Smooth muscle cell (in vitro differentiated cells): Measurements from ENCODE around the gene KCNQ5. TPM values are rescaled to one million over a fixed set of nuclear protein-coding genes. Genes with fewer than 3 reads are reported as not detected.

ENCODE experiments used
- DNase-seq: peaks from one replicate; lab custom pipeline; 2025; ENCODE audit not compliant: unreplicated experiment; lab: John Stamatoyannopoulos, UW
- H2AFZ ChIP-seq: fragments of 200-600 bp; sonication (generic); 2 replicates; pipeline ENCODE4 v1.6.0; 2016; ENCODE audit warnings: antibody characterized with exemption, low read depth, mild to moderate bottlenecking
- H3F3A ChIP-seq: fragments of 200-600 bp; sonication (generic); 2 replicates; pipeline ENCODE4 v1.6.0; 2017; ENCODE audit warnings: antibody characterized with exemption, low read depth
- H3K27ac ChIP-seq: fragments of 200-600 bp; sonication (generic); 2 replicates; pipeline ENCODE4 v1.5.1; 2016; ENCODE audit warnings: low read depth, mild to moderate bottlenecking
- H3K27me3 ChIP-seq: fragments of 200-600 bp; sonication (generic); 2 replicates; pipeline ENCODE4 v1.6.1; 2016; ENCODE audit warnings: low read depth, mild to moderate bottlenecking
- H3K36me3 ChIP-seq: fragments of 200-600 bp; sonication (generic); 2 replicates; pipeline ENCODE4 v1.5.1; 2016; ENCODE audit warnings: low read depth
- H3K4me1 ChIP-seq: fragments of 200-600 bp; sonication (generic); 2 replicates; pipeline ENCODE4 v1.5.1; 2016; ENCODE audit warnings: low read depth
- H3K4me2 ChIP-seq: fragments of 200-600 bp; sonication (generic); 2 replicates; pipeline ENCODE4 v1.6.0; 2016; ENCODE audit warnings: mild to moderate bottlenecking
- H3K4me3 ChIP-seq: fragments of 200-600 bp; sonication (generic); 2 replicates; pipeline ENCODE4 v1.5.1; 2016; ENCODE audit warnings: mild to moderate bottlenecking
- H3K79me2 ChIP-seq: fragments of 200-600 bp; sonication (generic); 2 replicates; pipeline ENCODE4 v1.6.0; 2016; ENCODE audit warnings: low read depth, mild to moderate bottlenecking
- H3K9ac ChIP-seq: fragments of 200-600 bp; sonication (generic); 2 replicates; pipeline ENCODE4 v1.6.0; 2016; ENCODE audit warnings: low read depth
- H3K9me3 ChIP-seq: fragments of 200-600 bp; sonication (generic); replicated peaks from 2 replicates; pipeline ENCODE4 v1.5.1; 2016; ENCODE audit warnings: low read depth
- H4K20me1 ChIP-seq: fragments of 200-600 bp; sonication (generic); 2 replicates; pipeline ENCODE4 v1.6.0; 2016; ENCODE audit warnings: low read depth
- WGBS: methylation state at CpG from one replicate; pipeline ENCODE4 v1.1.7; 2016; ENCODE audit warnings: low lambda C conversion rate; 5-methylcytosine and 5-hydroxymethylcytosine counted together
- polyA plus RNA-seq: library from polyadenylated mRNA; unstranded; fragments of >200 nt; fragmentation: Nextera tagmentation; extraction: Ambion mirVana; gene quantifications from 2 replicates; pipeline ENCODE4 v1.2.1, GENCODE V29; 2016
- total RNA-seq: library from RNA; depleted of rRNA; stranded (reverse); fragments of >200 nt; gene quantifications from 2 replicates; pipeline ENCODE4 v1.2.3, GENCODE V29; 2014
- TF ChIP-seq, protein P1 (sequence below): fragments of 200-600 bp; sonication (generic); IDR thresholded peaks from 2 replicates; pipeline ENCODE4 v1.5.1; 2017; ENCODE audit warnings: borderline replicate concordance, mild to moderate bottlenecking, antibody characterized with exemption; ENCODE audit not compliant: insufficient read depth, poor library complexity, severe bottlenecking

KCNQ5 gene
- total and polyA plus RNA-seq, 2 experiments from 2014 or later = 1.2 to 2.0 TPM

DNA sequence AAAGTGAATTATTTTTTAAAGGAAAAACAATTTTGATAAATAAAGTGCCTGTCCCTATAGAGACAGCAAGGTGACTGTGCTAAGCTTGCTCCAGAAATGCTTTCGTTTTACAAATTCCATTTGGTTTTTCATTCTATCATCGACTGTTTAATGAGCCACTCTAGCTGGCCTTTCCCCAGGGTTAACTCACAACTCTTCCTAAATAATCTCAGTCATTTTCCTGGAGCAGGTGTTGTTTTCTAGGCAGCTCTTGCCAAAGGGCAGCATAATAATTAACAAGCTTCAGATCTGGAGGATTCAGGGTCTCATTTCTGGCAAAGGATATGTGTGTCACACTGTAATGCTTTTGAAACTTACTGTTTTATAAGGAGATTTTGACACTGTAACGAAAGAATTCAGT lies 419.2 kb downstream of the KCNQ5 start:
- no peak for DNase-seq
- H3K4me2 ChIP-seq = no peak overlapping the region
- WGBS = 89% methylated on average over 3 of the region's 3 CpGs

DNA sequence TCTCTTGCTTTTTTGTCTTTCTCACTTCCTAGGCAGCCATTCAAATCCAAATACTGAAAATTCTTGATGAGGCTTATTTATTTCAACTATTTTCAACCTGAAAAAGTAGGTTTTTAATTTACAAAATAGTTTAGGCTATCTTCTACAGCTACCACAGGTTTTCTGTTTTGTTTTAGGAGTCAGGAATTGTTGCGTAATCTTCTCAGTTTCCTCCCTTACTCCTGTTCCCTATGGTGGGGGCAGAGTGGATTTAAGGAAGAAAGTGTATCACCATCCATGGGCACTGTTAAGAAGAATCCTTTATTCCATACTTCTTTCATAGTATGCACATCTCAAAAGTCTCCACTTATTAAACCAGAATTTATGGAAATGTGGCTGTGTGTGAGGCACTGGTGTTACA lies 421.0 kb downstream of the KCNQ5 start:
- Histone ChIP-seq H3K79me2 (no peaks in the 10 kb centered on the region), H3K9me3 (peaks cover 13% of the 10 kb centered on the region), H3K9ac (no peak overlapping the region), H3K4me2 (no peak overlapping the region), H3K4me3 (no peak overlapping the region), H3K4me1 (no peaks in the 10 kb centered on the region), H3K27me3 (no peaks in the 10 kb centered on the region), H3F3A (no peaks in the 10 kb centered on the region), H3K36me3 (no peaks in the 10 kb centered on the region), H2AFZ (no peak overlapping the region), H3K27ac (no peak overlapping the region), H4K20me1 (no peaks in the 10 kb centered on the region)
- DNase-seq = no peak
- TF ChIP-seq, protein P1, sequence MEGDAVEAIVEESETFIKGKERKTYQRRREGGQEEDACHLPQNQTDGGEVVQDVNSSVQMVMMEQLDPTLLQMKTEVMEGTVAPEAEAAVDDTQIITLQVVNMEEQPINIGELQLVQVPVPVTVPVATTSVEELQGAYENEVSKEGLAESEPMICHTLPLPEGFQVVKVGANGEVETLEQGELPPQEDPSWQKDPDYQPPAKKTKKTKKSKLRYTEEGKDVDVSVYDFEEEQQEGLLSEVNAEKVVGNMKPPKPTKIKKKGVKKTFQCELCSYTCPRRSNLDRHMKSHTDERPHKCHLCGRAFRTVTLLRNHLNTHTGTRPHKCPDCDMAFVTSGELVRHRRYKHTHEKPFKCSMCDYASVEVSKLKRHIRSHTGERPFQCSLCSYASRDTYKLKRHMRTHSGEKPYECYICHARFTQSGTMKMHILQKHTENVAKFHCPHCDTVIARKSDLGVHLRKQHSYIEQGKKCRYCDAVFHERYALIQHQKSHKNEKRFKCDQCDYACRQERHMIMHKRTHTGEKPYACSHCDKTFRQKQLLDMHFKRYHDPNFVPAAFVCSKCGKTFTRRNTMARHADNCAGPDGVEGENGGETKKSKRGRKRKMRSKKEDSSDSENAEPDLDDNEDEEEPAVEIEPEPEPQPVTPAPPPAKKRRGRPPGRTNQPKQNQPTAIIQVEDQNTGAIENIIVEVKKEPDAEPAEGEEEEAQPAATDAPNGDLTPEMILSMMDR = no peak
- 96% methylated on average over 1 of the region's 1 CpG for WGBS

More for the DNA sequence above, 419.2 kb downstream of the KCNQ5 start:
- Histone ChIP-seq H3K27me3 (no peaks in the 10 kb centered on the region), H3K4me3 (no peak overlapping the region), H3K27ac (no peak overlapping the region), H3K4me1 (no peaks in the 10 kb centered on the region), H2AFZ (no peak overlapping the region), H4K20me1 (no peaks in the 10 kb centered on the region), H3K36me3 (no peaks in the 10 kb centered on the region), H3K9ac (no peak overlapping the region), H3K9me3 (peaks cover 13% of the 10 kb centered on the region), H3K79me2 (no peaks in the 10 kb centered on the region), H3F3A (no peaks in the 10 kb centered on the region)
- TF ChIP-seq, protein P1 = no peak

DNA sequence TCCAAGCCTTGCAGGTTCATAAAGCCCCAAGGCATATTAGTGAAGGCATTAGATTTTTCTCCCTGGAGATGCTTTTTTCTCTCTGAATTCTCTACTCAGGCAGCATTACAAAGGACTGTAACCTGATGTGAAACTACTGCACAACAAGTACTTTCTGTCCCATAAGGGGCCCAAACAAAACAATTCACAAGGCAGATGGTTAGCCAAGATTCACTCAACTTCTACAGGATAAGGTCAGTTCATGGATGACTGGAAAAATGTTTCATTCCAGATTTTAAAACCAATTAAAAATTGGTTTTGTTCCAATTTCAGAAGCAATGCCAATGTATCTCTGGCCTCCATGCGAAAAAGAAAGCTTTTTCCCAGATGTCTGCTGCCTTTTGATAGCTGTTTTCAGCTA lies 421.6 kb downstream of the KCNQ5 start:
- Histone ChIP-seq H3K79me2 (no peaks in the 10 kb centered on the region), H3K4me1 (no peaks in the 10 kb centered on the region), H3K27ac (no peak overlapping the region), H3K4me3 (no peak overlapping the region), H3K36me3 (no peaks in the 10 kb centered on the region), H3K9ac (no peak overlapping the region), H3K4me2 (no peak overlapping the region), H2AFZ (no peak overlapping the region), H3K9me3 (peaks cover 11% of the 10 kb centered on the region), H3F3A (no peaks in the 10 kb centered on the region), H4K20me1 (no peaks in the 10 kb centered on the region), H3K27me3 (no peaks in the 10 kb centered on the region)
- DNase-seq = no peak
- TF ChIP-seq, protein P1 = no peak
- 95% methylated on average over 1 of the region's 1 CpG for WGBS

DNA sequence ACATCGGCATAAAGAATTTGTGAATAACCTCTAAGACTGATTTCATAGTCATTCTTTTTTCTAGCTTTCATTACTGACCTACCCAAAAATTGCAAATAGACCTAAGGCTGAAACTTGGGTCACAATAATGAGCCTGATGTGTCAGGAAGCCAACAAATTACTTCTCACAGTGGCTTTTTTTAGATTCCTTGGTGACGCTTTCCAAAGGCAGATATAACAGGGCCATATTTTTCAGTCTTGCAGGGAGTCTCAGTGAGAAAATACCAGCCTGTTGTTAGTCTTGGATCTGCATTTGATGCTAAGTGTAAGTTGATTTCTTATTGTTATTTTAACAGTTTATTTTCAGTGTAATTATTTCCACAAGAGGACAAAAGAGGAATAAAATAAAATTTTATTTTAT lies 423.7 kb downstream of the KCNQ5 start:
- Histone ChIP-seq H3K9me3 (no peaks in the 10 kb centered on the region), H2AFZ (no peak overlapping the region), H3K4me1 (no peaks in the 10 kb centered on the region), H3K9ac (no peak overlapping the region), H3K27me3 (no peaks in the 10 kb centered on the region), H3K27ac (no peak overlapping the region), H3K79me2 (no peaks in the 10 kb centered on the region), H3K4me2 (no peak overlapping the region), H4K20me1 (no peaks in the 10 kb centered on the region), H3K36me3 (no peaks in the 10 kb centered on the region), H3K4me3 (no peak overlapping the region), H3F3A (no peaks in the 10 kb centered on the region)
- TF ChIP-seq, protein P1 = no peak
- WGBS = 87% methylated on average over 2 of the region's 2 CpGs
- no peak for DNase-seq
